Neural cell (in vitro differentiated cells): ENCODE measurements around the gene TMEM50B.

ENCODE experiments used
- CTCF ChIP-seq: fragments of 450-650 bp; IDR thresholded peaks from 2 replicates; pipeline ENCODE4 v1.5.1; 2014; ENCODE audit warnings: antibody characterized with exemption, mild to moderate bottlenecking, moderate library complexity; ENCODE audit not compliant: poor library complexity, severe bottlenecking
- EP300 ChIP-seq: fragments of 450-650 bp; conservative IDR thresholded peaks from 2 replicates; pipeline ENCODE4 v1.6.1; 2014; ENCODE audit warnings: antibody characterized with exemption, mild to moderate bottlenecking, moderate library complexity; ENCODE audit not compliant: poor library complexity, severe bottlenecking
- EZH2 ChIP-seq: fragments of 200-600, 300-800 bp; shearing (Covaris generic), sonication (generic); IDR thresholded peaks from 2 replicates; pipeline ENCODE4 v1.6.1; 2014; ENCODE audit warnings: antibody characterized with exemption, low read length, borderline replicate concordance, mild to moderate bottlenecking; ENCODE audit not compliant: insufficient read depth, poor library complexity, severe bottlenecking
- MXI1 ChIP-seq: fragments of 450-650 bp; conservative IDR thresholded peaks from 2 replicates; pipeline ENCODE4 v1.6.1; 2014; ENCODE audit warnings: antibody characterized with exemption, mild to moderate bottlenecking; ENCODE audit not compliant: poor library complexity, severe bottlenecking
- POLR2AphosphoS5 ChIP-seq: IDR thresholded peaks from 2 replicates; pipeline ENCODE4 v1.6.1; 2012
- RAD21 ChIP-seq: fragments of 450-650 bp; conservative IDR thresholded peaks from 2 replicates; pipeline ENCODE4 v1.6.1; 2014; ENCODE audit warnings: antibody characterized with exemption, mild to moderate bottlenecking, moderate library complexity

- TF ChIP-seq POLR2AphosphoS5 = no peak
- no peak for TF ChIP-seq EZH2
- TF ChIP-seq CTCF = no peak
- no peak for TF ChIP-seq MXI1
- TF ChIP-seq EP300 = no peak
- no peak for TF ChIP-seq RAD21
These were observed 31.9 kb upstream of the TMEM50B start for GRCh38 chr21:33511639-33512038.
